ENCODE data around the gene GPR146.

GPR146 gene

GRCh38 chr7:1013581-1013980, 30.8 kb upstream of the GPR146 start:
- TF ChIP-seq CTCF (IDR thresholded peaks at IDR 0.05; ENCODE audit: borderline replicate concordance, insufficient read depth, low read depth, low read length), result no peak
- H3K4me3 ChIP-seq (ENCODE audit: low read depth, low read length), result no peak overlapping the region

DNA sequence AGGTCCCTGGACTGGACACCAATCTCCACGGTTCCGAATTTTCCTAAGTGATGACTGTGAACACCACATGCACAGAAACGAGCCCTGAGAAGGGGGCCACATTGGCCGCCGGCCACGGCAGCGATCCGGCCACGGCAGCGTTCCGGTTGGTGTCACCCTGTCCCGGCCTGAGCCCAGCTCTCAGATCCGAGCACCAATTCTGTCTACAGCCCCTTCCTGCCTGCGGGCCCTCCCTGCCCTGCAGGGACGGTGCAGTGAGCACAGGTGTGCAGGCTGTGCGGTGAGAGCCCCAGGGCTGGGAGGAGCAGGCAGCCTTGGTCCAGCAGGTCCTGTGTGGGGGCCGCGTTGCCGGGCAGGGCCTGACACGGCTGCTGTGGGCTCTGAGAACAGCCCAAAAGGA, 29.7 kb upstream of the GPR146 start:
- no peak for TF ChIP-seq CTCF (IDR thresholded peaks at IDR 0.05; ENCODE audit: borderline replicate concordance, insufficient read depth, low read depth, low read length)
- H3K4me3 ChIP-seq (ENCODE audit: low read depth, low read length), result no peak overlapping the region

GRCh38 chr7:1015196-1016121, 28.9 kb upstream of the GPR146 start:
- no peak for TF ChIP-seq CTCF (IDR thresholded peaks at IDR 0.05; ENCODE audit: borderline replicate concordance, insufficient read depth, low read depth, low read length)
- no peak overlapping the region for H3K4me3 ChIP-seq (ENCODE audit: low read depth, low read length)

GRCh38 chr7:1016577-1017531, 27.5 kb upstream of the GPR146 start:
- TF ChIP-seq CTCF (IDR thresholded peaks at IDR 0.05; ENCODE audit: borderline replicate concordance, insufficient read depth, low read depth, low read length), result no peak
- H3K4me3 ChIP-seq (ENCODE audit: low read depth, low read length), result no peak overlapping the region

DNA sequence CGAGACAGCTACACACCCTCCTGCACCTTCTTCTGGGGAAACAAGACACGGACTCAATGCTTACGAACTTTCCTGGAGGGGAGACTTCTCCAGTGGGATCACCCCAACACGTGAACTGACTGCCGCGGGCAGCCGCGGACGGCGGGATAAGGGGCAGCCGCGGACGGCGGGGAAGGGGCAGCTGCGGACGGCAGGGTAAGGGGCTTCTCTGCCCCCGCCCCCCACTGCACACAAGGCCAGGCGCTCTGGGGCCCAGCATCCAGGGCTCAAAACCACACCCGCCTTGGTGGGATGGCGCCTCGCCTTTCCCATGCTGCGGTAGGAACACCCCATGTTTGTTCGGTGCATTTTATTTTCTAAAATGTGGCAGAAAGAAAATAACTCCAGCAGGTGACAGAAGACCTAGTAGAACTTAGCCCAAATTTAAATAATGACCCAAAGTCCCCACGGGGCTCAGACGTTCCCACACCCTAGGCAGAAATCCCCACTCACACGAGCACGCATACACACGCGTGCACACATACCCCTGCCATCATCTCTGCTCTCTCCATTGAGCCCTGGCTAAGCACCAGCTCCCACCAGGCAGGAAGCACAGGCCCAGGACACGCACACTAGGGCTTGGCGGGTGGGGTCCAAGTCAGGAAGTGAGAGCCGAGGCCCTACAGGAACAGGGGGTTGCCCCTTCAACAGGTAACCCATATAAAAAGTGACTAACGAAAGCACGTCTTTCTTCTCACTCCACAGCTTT, 26.6 kb upstream of the GPR146 start:
- no peak overlapping the region for H3K4me3 ChIP-seq (ENCODE audit: low read depth, low read length)
- no peak for TF ChIP-seq CTCF (IDR thresholded peaks at IDR 0.05; ENCODE audit: borderline replicate concordance, insufficient read depth, low read depth, low read length)

DNA sequence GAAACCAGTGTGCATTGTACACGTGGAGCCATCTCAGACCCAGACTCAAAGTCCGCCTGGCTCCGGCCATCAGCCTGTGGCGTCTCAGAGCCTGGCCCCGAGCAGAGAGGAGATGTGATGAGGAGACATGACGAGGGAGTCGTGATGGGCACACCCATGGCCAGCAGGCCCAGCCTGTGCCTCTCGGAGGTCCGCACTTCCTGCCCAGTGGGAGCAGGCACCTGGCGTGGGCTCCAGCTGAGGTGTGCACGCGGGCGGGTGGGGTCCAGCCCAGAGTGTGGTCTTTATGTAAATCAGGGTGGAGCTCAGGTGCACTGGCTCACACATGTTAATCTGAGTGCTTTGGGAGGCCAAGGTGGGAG, 26.0 kb upstream of the GPR146 start:
- no peak for TF ChIP-seq CTCF (IDR thresholded peaks at IDR 0.05; ENCODE audit: borderline replicate concordance, insufficient read depth, low read depth, low read length)
- no peak overlapping the region for H3K4me3 ChIP-seq (ENCODE audit: low read depth, low read length)
